ENCODE measurements around the gene ID3.
A peak's percentile ranks its signal among the peaks of the same experiment; 100 is the strongest.

The ID3 gene, protein sequence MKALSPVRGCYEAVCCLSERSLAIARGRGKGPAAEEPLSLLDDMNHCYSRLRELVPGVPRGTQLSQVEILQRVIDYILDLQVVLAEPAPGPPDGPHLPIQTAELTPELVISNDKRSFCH

DNA sequence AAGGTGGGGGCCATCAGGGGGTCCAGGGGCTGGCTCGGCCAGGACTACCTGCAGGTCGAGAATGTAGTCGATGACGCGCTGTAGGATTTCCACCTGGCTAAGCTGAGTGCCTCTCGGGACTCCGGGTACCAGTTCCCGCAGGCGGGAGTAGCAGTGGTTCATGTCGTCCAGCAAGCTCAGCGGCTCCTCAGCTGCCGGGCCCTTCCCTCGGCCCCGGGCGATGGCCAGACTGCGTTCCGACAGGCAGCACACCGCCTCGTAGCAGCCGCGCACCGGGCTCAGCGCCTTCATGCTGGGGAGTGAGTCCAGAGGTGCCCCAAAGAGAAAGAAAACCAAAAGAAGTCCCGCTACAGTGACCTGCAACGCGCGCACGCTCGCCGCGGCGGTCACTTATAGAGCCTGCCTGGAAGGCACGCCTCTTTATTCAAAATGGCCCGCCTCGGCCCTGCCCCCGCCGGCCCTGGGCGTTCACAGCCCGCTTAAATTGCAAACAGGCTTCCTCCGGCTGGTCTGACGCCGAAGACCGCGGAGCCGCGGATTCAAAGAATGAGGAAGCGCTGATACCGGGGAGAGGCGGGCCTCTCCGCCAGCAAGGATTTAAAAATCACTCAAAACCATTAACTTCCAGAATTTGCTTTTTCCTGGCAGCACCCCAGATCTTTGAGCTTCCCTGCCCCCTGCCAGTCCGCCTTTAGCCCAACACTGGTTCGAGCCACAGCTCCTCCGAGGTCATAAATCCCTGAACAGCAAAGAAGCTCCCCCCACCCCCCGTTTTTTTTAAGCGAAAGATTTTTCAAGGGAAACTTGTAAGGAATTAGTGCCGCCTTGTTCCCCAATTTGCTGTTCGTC is at the start of gene ID3:
Gene ID3, minus strand, starts transcription at position 366 of the 849 bp plus-strand sequence. Its CDS starts 75 bp downstream, at position 291.
- CTCF ChIA-PET: interaction anchor here (0.6 to 2.8 kb wide), 5 partner anchors 18 to 81 kb away, joined by 3 to 12 read pairs (median 4); no protein-coding TSS in a partner anchor
- peak within 1 kb of the TSS; percentile 96 for H3K27ac ChIP-seq
- DNase-seq (ENCODE audit: low spot score): peak; percentile 89
- POLR2A ChIA-PET (ENCODE audit: low non-redundant PET): interaction anchor here (0.5 to 1.5 kb wide), 7 partner anchors 32 to 199 kb away, joined by 3 to 6 read pairs (median 4); no protein-coding TSS in a partner anchor
- TF ChIP-seq, protein P1, sequence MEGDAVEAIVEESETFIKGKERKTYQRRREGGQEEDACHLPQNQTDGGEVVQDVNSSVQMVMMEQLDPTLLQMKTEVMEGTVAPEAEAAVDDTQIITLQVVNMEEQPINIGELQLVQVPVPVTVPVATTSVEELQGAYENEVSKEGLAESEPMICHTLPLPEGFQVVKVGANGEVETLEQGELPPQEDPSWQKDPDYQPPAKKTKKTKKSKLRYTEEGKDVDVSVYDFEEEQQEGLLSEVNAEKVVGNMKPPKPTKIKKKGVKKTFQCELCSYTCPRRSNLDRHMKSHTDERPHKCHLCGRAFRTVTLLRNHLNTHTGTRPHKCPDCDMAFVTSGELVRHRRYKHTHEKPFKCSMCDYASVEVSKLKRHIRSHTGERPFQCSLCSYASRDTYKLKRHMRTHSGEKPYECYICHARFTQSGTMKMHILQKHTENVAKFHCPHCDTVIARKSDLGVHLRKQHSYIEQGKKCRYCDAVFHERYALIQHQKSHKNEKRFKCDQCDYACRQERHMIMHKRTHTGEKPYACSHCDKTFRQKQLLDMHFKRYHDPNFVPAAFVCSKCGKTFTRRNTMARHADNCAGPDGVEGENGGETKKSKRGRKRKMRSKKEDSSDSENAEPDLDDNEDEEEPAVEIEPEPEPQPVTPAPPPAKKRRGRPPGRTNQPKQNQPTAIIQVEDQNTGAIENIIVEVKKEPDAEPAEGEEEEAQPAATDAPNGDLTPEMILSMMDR (conservative IDR thresholded peaks at IDR 0.05; ENCODE audit: low read depth): no peak

DNA sequence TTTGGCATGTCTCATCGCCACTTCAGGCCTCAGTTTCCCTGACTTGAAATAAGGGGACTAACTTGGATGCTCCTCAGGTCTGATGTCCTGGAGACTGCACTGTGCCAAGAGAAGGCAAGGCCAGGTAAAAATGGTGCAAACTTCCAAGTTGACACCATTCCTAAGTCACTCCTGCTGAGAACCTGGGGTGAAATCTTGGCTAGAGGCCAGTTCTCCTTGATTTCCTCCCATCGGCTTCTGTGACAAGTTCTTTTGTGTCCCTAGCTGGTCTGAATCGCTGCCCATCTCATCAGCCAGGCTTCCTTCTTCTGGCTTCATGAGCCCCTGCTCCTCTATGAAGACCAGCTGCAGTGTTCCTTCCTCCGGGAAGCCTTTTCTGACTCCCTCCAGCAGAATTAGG is 48.6 kb upstream of the ID3 start:
- ChIA-PET CTCF (no interaction called here), POLR2A (ENCODE audit: low non-redundant PET) (no interaction called here)
- TF ChIP-seq, protein P1 (conservative IDR thresholded peaks at IDR 0.05; ENCODE audit: low read depth): no peak
- H3K27ac ChIP-seq: no peak overlapping the region
- no peak for DNase-seq (ENCODE audit: low spot score)

DNA sequence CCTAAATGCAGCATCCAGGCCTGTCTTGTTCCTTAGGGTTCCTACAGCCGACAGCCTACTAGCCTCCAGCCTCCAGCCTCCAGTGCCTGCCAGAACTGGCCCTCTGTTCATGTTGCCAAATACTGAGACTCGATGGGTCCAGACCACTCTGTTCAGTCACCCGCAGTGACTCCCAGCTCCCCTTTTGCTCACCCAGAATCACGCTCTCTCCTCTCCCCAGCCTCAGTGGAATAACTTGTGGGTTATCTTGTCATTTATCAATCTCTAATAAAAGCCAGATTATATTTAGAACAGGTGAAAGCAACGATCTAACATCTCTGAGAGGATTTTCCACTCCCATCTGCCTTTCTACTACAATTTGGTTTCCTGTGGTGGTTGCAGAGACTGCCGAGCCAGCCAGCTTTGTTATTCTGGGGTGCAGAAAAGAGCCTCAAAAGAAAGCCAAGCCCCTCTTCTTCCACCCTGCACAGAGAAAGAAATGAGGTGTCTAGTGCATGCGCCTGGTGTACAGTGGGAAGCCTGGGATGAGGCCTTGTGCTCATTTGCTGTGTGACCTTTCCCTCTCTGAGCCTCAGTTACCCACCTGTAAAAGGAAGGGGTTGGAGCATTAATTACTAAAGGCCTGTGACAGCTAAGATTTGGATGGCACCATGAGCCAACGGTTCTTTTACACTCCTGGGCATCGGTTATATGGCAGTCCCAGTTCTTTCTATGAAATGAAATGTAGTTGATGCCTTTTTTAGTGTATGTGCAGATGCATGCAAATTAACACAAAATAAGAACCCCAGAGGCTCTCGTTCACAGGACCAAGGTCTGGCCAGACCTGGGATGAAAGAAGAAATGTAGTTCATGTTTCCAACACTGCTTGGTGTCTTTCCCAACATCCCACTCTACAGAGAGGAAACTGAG is 42.9 kb upstream of the ID3 start:
- ChIA-PET POLR2A (ENCODE audit: low non-redundant PET) (no interaction called here), CTCF (interaction anchor here (1.3 kb wide), 1 partner anchor 35 kb away, joined by 3 read pairs; no protein-coding TSS in a partner anchor)
- no peak for DNase-seq (ENCODE audit: low spot score)
- TF ChIP-seq, protein P1 (conservative IDR thresholded peaks at IDR 0.05; ENCODE audit: low read depth): no peak
- no peak overlapping the region for H3K27ac ChIP-seq

DNA sequence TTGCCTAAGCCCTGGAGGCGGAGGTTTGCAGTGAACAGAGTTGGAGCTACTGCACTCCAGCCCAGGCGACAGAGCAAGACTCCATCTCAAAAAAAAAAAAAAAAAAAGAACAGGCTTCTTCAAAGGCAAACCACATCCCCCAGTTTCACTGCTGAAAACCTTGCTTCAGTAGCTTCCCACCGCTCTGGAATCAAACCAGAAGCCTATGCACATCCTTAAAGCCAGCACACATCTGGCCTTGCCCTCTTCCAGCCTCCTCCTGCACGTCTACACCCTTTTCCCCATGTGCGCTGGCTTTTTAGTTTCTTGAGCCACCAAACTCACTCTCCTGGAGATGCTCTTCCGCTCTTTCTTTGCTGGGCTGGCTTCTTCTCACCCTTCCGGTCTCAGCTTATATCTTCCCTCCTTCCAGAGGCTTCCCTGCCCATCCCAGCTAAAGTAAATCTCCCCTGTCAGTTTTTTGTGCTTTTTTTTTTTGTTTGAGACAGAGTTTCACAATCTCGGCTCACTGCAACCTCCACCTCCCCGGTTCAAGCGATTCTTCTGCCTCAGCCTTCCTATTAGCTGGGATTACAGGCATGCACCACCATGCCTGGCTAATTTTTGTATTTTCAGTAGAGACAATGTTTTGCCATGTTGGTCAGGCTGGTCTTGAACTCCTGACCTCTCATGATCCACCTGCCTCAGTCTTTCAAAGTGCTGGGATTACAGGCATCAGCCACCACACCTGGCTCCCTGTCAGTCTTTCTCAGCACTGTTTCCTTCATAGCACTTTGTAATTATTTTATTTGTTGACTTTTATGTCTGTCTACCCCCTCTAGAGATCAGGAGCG is 42.0 kb upstream of the ID3 start:
- ChIA-PET CTCF (interaction anchor here (0.7 kb wide), 1 partner anchor 98 kb away, joined by 4 read pairs; no protein-coding TSS in a partner anchor), POLR2A (ENCODE audit: low non-redundant PET) (no interaction called here)
- H3K27ac ChIP-seq: no peak overlapping the region
- TF ChIP-seq, protein P1 (conservative IDR thresholded peaks at IDR 0.05; ENCODE audit: low read depth): no peak
- no peak for DNase-seq (ENCODE audit: low spot score)

DNA sequence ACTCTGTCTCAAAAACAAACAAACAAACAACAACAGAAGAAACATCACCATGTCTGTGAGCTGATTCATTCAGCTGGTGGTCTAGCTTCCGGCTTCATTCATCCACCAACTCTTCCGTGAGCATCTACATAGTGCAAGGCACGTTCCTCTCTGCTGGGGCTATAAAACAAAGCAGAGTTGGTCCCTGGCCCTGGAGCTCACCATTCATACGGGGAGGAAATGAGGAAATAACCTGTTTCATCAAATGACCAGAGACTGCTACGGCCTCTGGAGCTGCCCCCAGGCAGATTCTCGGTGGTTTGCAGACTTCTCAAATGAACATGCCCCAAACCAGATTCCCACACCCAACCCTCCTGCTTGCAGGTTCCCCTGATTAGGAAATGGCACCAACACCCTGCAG is 41.0 kb upstream of the ID3 start:
- ChIA-PET CTCF (interaction anchor here (0.7 kb wide), 1 partner anchor 97 kb away, joined by 4 read pairs; no protein-coding TSS in a partner anchor), POLR2A (ENCODE audit: low non-redundant PET) (no interaction called here)
- H3K27ac ChIP-seq: no peak overlapping the region
- no peak for DNase-seq (ENCODE audit: low spot score)
- TF ChIP-seq, protein P1 (conservative IDR thresholded peaks at IDR 0.05; ENCODE audit: low read depth): no peak
